Measurements from ENCODE around the gene RRAS. TPM values are rescaled to one million over a fixed set of nuclear protein-coding genes. Genes with fewer than 3 reads are reported as not detected.

Gene RRAS
- total RNA-seq, 1 experiment from 2014 or later, result 55.9 TPM

DNA sequence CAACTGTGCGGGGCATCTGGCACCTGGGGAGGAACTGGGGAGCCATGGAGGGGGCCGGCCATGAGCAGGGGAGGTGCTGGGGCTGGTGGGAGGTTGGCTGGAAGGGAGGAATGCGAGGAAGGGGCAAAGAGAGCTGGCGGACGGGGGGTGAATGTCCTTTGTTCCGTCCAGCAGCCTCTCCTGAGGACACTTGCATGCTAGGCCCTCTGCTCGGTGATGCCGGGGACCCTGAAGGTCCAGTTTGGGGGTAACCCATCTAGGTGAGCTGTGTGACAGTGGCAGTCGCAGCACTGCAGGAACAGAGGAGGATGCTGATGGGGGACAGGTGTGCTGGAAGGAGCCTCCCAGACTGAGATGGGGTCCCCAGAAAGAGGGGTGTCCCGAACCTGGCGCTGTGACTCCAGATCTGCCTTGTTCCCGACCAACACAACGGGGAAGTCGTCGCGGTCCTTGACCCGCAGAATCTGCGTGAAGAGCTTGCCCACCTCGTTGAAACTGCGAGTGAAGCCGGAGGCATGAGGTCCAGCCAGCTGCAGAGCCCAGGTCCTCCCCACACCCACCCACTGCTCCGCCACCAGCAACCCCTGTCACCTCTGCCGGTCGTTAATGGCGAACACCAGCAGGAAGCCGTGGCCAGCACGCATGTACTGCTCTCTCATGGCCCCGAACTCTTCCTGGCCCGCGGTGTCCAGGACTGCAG, 3.6 kb downstream of the RRAS start:
- Histone ChIP-seq H3K36me3 (ENCODE audit: control insufficient read depth in 1 of 2, insufficient read depth in 2 of 2, low read length in 2 of 2) (no peaks in the 10 kb centered on the region; a peak in 1 of 4 replicates), H3K4me2 (ENCODE audit: low read length) (no peak overlapping the region), H3K79me2 (ENCODE audit: insufficient read depth, low read length) (peaks cover 9% of the 10 kb centered on the region; the same call in 1 of the 2 replicates), H3K9me2 (ENCODE audit: insufficient read depth) (no peaks in the 10 kb centered on the region), H3K27me3 (ENCODE audit: insufficient read depth, low read length) (no peaks in the 10 kb centered on the region), H3K4me1 (ENCODE audit: control insufficient read depth in 1 of 2, insufficient read depth in 2 of 2, low read length in 2 of 2) (peaks cover 11 to 40% of the 10 kb centered on the region in 2 experiments), H3K4me3 (replicated peaks in 1 of 2; ENCODE audit: low read depth in 1 of 2, low read length in 2 of 2) (no peak overlapping the region), H4K20me1 (ENCODE audit: insufficient read depth) (no peaks in the 10 kb centered on the region), H2AFZ (ENCODE audit: low read depth, low read length, poor library complexity, severe bottlenecking) (no peak overlapping the region), H3K9ac (ENCODE audit: low read length) (no peak overlapping the region), H3K27ac (ENCODE audit: low read depth, low read length) (no peak overlapping the region), H3K9me3 (ENCODE audit: control insufficient read depth in 1 of 2, insufficient read depth in 1 of 2, low read depth in 1 of 2, low read length in 2 of 2) (no peaks in the 10 kb centered on the region)
- TF ChIP-seq, protein P1, sequence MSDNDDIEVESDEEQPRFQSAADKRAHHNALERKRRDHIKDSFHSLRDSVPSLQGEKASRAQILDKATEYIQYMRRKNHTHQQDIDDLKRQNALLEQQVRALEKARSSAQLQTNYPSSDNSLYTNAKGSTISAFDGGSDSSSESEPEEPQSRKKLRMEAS (IDR thresholded peaks at IDR 0.05), result no peak
- TF ChIP-seq CEBPB (IDR thresholded peaks at IDR 0.05; ENCODE audit: low read depth) (no peak), FOSL1 (IDR thresholded peaks at IDR 0.05; ENCODE audit: low read depth) (no peak), EZH2phosphoT487 (IDR thresholded peaks at IDR 0.05; ENCODE audit: borderline replicate concordance) (no peak), EGR1 (IDR thresholded peaks at IDR 0.05; ENCODE audit: low read depth) (no peak), JUND (IDR thresholded peaks at IDR 0.05) (no peak), CBX3 (IDR thresholded peaks at IDR 0.05; ENCODE audit: low read depth) (no peak)
- TF ChIP-seq, protein P2, sequence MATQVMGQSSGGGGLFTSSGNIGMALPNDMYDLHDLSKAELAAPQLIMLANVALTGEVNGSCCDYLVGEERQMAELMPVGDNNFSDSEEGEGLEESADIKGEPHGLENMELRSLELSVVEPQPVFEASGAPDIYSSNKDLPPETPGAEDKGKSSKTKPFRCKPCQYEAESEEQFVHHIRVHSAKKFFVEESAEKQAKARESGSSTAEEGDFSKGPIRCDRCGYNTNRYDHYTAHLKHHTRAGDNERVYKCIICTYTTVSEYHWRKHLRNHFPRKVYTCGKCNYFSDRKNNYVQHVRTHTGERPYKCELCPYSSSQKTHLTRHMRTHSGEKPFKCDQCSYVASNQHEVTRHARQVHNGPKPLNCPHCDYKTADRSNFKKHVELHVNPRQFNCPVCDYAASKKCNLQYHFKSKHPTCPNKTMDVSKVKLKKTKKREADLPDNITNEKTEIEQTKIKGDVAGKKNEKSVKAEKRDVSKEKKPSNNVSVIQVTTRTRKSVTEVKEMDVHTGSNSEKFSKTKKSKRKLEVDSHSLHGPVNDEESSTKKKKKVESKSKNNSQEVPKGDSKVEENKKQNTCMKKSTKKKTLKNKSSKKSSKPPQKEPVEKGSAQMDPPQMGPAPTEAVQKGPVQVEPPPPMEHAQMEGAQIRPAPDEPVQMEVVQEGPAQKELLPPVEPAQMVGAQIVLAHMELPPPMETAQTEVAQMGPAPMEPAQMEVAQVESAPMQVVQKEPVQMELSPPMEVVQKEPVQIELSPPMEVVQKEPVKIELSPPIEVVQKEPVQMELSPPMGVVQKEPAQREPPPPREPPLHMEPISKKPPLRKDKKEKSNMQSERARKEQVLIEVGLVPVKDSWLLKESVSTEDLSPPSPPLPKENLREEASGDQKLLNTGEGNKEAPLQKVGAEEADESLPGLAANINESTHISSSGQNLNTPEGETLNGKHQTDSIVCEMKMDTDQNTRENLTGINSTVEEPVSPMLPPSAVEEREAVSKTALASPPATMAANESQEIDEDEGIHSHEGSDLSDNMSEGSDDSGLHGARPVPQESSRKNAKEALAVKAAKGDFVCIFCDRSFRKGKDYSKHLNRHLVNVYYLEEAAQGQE (IDR thresholded peaks at IDR 0.05; ENCODE audit: low read depth), result no peak
- TF ChIP-seq, protein P3, sequence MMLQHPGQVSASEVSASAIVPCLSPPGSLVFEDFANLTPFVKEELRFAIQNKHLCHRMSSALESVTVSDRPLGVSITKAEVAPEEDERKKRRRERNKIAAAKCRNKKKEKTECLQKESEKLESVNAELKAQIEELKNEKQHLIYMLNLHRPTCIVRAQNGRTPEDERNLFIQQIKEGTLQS (IDR thresholded peaks at IDR 0.05), result no peak
- ChIA-PET RAD21 (ENCODE audit: low non-redundant PET in 1 of 2, low total read pairs in 2 of 2, uncharacterized antibody in 2 of 2, unreplicated experiment in 2 of 2) (no interaction called here), POLR2A (no interaction called here), CTCF (interaction anchor here (0.5 kb wide), 1 partner anchor 42 kb away, joined by 3 read pairs; no protein-coding TSS in a partner anchor)
- ATAC-seq, result no peak
- no peak for DNase-seq (ENCODE audit: low read depth, low spot score)
- no TSS peak for BruUV-seq (replicated peaks)
- intact Hi-C loops (cut with micrococcal nuclease), result no loop called here

Measured in HCT116 (cell line).